ENCODE measurements around the gene TBX5.

The TBX5 gene

DNA sequence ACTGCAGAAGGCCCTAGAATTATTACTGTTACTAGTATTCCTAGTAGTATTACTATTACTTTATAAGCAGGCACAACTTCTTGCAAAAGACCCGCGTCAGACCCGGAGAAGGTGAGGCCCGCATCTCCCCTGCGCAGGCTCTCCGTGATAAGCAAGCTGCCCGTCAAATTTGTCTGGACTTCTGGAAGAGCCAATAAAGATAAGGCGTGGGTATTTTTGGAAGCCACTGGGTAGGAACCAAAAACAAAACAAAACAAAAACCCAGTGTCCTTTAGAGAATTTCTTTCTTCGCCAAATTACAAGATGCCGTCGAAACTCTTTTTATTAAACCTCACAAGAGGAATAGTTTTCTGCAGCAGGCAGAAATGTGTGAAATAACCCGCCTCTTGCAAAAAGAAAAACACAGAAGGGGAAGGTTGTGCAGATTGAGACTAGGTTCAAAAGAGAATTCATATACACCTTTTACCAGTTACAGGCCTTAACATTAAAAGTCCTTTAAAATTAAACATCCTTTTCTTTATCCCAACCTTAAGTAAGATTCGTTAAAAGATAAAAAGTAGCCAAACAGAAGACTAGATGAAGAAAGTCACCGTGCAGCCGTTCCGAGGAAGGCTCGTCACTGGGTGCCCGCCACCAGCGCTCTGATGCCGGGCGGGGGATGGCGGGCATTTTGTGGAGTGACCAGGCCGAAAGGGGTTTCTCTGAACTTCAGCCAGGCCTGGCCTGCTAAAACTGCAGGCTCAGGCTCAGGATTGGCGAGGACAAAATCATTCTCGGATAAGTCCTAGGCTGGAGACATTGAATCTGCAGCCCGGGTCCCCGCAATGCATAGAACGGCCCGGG, 1.6 kb downstream of the TBX5 start:
- no peak for DNase-seq
- Mint-ChIP-seq H3K4me3 (no peak overlapping the region), H3K27me3 (peaks cover 82 to 98% of the 10 kb centered on the region in 2 donors)

DNA sequence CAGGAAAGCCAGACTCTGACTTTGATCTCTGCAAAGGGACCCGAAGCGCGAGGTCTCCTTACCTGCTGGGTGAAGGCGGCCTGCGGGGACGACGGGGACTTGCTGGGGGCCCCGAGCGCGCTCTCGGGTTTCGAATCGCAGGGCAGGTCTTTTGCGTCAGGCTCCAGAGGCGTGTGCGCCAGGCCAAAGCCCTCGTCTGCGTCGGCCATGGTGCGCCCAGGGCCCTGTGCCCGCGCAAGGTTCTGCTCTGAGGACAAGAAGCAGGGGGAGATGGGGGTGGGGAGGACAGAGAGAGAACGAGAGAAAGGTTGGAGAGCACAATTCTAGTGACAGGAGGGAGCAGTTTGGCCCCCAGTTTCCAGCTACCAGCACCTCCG, 2.3 kb downstream of the TBX5 start:
- Mint-ChIP-seq H3K27me3 (peaks cover 82 to 98% of the 10 kb centered on the region in 2 donors), H3K9me3 (no peaks in the 10 kb centered on the region), H3K27ac (peak overlapping the region; percentile 89), H3K4me3 (peak overlapping the region in 1 of 2 donors; percentile 23), H3K36me3 (peaks cover 4 to 7% of the 10 kb centered on the region in 2 donors), H3K4me1 (peaks cover 6 to 26% of the 10 kb centered on the region in 2 donors)
- no peak for ATAC-seq (replicated peaks)
- DNase-seq = no peak

More for the DNA sequence above, 1.6 kb downstream of the TBX5 start:
- ATAC-seq (replicated peaks) = no peak
- H3K9me3 Mint-ChIP-seq = no peaks in the 10 kb centered on the region
- peak overlapping the region; percentile 9 for H3K27ac Mint-ChIP-seq
- H3K36me3 Mint-ChIP-seq = peaks cover 4 to 7% of the 10 kb centered on the region in 2 donors
- peaks cover 9 to 30% of the 10 kb centered on the region in 2 donors for H3K4me1 Mint-ChIP-seq

GRCh38 chr12:114403011-114403689, 2.8 kb downstream of the TBX5 start:
- ATAC-seq (replicated peaks) = no peak
- peaks cover 6 to 21% of the 10 kb centered on the region in 2 donors for H3K4me1 Mint-ChIP-seq
- peaks cover 4 to 7% of the 10 kb centered on the region in 2 donors for H3K36me3 Mint-ChIP-seq
- H3K9me3 Mint-ChIP-seq = no peaks in the 10 kb centered on the region
- H3K4me3 Mint-ChIP-seq = peak overlapping the region; percentile 23 to 39
- peak overlapping the region; percentile 89 for H3K27ac Mint-ChIP-seq
- peaks cover 81 to 98% of the 10 kb centered on the region in 2 donors for H3K27me3 Mint-ChIP-seq
- no peak for DNase-seq

DNA sequence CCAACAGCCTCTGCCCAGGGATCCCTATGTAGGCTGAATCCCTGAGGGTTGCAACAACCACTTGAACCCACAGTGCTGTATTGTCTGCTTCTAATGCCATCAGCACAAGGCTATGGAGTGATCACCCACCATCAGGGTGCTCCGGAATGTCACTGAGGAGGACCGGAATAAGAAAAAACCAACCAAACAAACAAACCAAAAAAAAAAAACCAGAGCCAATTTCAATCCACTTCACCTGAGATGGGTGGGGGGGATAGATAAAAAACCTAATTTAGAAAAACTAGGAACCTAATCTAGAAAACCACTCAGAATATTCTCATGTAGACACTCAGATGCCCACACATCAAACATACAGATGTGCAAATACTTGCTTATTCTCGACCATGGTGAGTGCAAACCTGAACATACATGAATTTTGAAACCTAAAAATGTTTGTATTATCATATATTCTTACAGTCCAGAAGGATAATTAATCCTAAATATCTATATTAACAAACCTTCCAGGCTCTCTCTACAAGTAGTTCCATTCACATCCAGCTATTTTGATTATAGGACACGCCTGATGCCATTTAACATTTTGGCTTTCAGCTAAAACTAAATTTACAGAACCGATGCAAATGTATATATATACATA, 3.7 kb downstream of the TBX5 start:
- no peak overlapping the region for H3K27ac Mint-ChIP-seq
- H3K9me3 Mint-ChIP-seq = no peaks in the 10 kb centered on the region
- H3K4me1 Mint-ChIP-seq = peaks cover 6 to 16% of the 10 kb centered on the region in 2 donors
- DNase-seq (no peak), ATAC-seq (replicated peaks) (no peak)
- no peak overlapping the region for H3K4me3 Mint-ChIP-seq
- H3K27me3 Mint-ChIP-seq = peaks cover 81 to 98% of the 10 kb centered on the region in 2 donors
- peaks cover 2 to 7% of the 10 kb centered on the region in 2 donors for H3K36me3 Mint-ChIP-seq

- Mint-ChIP-seq H3K4me3 (peak overlapping the region in 1 of 2 donors; percentile 0), H3K27ac (no peak overlapping the region), H3K36me3 (peaks cover 2 to 7% of the 10 kb centered on the region in 2 donors), H3K27me3 (peaks cover 80 to 98% of the 10 kb centered on the region in 2 donors), H3K4me1 (peaks cover 6 to 16% of the 10 kb centered on the region in 2 donors), H3K9me3 (no peaks in the 10 kb centered on the region)
- no peak for DNase-seq
- no peak for ATAC-seq (replicated peaks)
Measured at GRCh38 chr12:114401328-114402083, 4.4 kb downstream of the TBX5 start.

DNA sequence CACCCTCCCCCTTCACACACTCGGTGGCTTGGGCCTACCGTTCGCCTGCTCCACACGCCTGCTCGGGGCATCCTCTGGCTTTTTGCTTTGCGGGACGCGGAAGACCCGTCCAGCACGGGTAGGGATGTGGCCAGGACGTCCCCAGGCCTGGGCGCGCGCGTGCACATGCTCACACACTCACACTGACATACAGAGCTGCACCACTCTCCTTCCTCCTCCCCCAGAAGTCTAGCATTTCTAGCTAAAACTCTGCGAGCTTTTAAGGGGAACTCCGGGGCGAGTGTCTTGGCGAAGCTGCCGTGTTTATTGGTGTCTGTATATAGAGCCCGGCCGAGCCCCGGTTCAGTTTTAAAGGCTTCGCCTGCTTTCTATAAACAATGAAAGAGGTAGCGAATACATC, 5.0 kb downstream of the TBX5 start:
- DNase-seq (no peak), ATAC-seq (replicated peaks) (no peak)
- Mint-ChIP-seq H3K36me3 (peaks cover 0 to 3% of the 10 kb centered on the region in 2 donors), H3K4me1 (peaks cover 2 to 14% of the 10 kb centered on the region in 2 donors), H3K27me3 (peaks cover 77 to 95% of the 10 kb centered on the region in 2 donors), H3K9me3 (no peaks in the 10 kb centered on the region), H3K4me3 (no peak overlapping the region), H3K27ac (no peak overlapping the region)

GRCh38 chr12:114400361-114400811, 5.6 kb downstream of the TBX5 start:
- Mint-ChIP-seq H3K27ac (no peak overlapping the region), H3K27me3 (peaks cover 77 to 95% of the 10 kb centered on the region in 2 donors), H3K9me3 (no peaks in the 10 kb centered on the region), H3K36me3 (no peaks in the 10 kb centered on the region), H3K4me3 (no peak overlapping the region), H3K4me1 (peaks cover 2 to 8% of the 10 kb centered on the region in 2 donors)
- no peak for DNase-seq
- no peak for ATAC-seq (replicated peaks)

DNA sequence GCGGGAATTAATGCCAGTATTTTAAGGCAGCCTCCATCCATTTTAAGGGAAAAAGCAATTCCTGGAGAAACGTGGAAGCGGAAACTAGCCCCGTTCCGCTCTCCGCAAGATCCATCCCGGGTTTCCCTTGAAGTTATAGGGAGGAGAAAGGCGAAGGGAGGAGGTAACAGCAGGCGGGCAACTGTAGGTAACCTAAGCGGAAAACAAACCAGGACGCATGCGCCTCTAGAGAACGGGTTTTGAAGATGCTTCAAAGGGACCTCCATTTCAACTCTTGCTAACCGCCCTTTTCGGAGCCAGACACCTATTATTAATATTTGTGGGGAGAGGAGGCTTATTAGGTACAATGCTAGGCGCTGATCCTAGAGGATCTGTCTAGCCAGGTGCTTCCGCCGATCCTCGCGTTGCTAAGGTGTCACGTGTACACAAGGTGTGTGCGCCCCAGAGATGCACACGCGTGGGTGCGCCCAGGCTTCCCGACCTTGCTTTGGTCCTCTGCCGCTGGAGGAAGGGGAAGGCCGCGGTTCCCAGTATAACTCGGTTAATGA, 6.2 kb downstream of the TBX5 start:
- DNase-seq (no peak), ATAC-seq (replicated peaks) (no peak)
- Mint-ChIP-seq H3K4me1 (peaks cover 2 to 7% of the 10 kb centered on the region in 2 donors), H3K36me3 (no peaks in the 10 kb centered on the region), H3K27ac (no peak overlapping the region), H3K4me3 (no peak overlapping the region), H3K27me3 (peaks cover 76 to 95% of the 10 kb centered on the region in 2 donors), H3K9me3 (no peaks in the 10 kb centered on the region)

DNA sequence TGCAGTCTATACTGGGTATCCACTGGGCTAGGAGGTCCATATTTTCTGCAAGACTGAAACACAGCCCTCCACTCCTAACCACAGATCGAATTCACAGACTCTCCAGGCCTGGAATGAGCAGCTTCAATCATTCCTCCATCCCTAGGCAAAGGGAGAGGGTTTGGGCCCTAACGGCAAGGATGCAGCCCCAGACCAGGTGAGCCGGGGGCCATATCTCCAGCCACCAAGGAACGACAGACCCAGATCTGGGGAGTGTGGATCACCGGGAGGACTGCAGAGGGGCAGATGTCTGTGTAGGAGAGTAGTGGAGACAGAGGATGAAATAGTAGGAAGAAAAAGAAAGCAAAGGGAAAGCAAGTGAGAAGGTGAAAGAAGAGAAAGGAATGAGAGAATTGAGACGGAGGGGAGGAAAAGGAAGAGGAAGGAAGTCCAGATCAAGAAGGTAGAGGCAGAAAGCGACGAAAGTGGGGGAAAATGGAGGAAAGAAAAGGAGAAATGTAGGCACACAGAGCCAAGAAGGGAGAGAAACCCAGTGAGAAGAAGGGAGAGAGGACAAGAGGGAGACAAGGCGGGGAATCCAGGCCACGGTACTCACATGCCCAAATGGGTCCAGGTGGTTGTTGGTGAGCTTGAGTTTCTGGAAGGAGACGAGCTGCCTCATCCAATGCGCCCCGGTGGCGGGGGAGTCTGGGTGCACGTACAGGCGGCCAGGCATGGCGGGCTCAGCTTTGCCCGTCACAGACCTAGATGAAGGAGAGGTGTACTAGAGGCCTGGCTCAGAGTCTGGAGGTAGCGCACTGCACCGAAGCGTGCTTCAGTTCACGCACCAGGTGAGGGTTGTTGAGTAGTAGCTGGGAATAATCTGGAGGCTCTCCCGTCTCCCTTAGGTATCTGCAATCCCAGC, 7.7 kb downstream of the TBX5 start:
- H3K4me3 Mint-ChIP-seq = no peak overlapping the region
- H3K27ac Mint-ChIP-seq = no peak overlapping the region
- no peak for DNase-seq
- H3K27me3 Mint-ChIP-seq = peaks cover 78 to 94% of the 10 kb centered on the region in 2 donors
- H3K4me1 Mint-ChIP-seq = peaks cover 2 to 5% of the 10 kb centered on the region in 2 donors
- H3K9me3 Mint-ChIP-seq = no peaks in the 10 kb centered on the region
- H3K36me3 Mint-ChIP-seq = no peaks in the 10 kb centered on the region
- no peak for ATAC-seq (replicated peaks)

DNA sequence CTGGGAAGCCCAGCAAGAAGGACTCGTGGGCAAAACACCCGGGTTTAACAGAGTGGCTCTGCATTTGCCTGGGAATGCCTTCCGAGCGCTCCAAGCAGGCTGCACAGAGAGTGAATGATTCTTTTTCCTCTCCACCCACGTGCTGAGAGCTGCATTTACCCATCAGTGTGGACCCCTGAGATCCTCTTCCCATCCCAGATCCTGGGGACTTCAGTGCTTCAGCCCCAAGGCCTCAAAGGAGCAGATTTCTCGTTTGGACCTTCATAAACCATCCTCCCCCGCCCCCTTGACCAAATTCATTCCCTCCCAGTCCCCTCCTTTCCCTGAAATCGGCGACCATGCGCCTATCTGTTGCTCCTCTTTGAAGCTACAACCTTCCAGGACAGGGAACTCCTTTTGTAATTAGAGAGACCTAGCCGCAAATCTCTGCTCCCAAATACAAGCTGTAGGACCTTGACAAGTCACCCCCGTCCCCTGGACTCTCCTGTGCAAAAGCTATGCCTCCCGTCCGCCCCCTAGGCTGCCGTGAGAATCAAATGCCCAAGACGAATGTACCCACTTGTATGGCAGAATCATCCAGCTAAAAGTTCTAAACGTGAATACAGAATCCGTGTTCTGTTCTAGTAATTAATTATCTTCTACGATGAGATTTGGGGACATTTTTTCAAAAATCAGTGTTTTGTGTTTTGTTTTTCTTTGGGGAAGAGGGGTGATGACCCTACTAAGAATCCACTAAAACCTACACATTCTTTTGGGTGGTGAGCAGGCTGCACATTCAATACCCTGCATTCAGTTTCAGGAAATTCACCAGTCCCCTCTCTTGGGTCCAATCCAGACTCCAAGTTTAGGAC, 8.8 kb downstream of the TBX5 start:
- peaks cover 79 to 96% of the 10 kb centered on the region in 2 donors for H3K27me3 Mint-ChIP-seq
- peaks cover 0 to 2% of the 10 kb centered on the region in 2 donors for H3K4me1 Mint-ChIP-seq
- DNase-seq (no peak), ATAC-seq (replicated peaks) (no peak)
- H3K9me3 Mint-ChIP-seq = no peaks in the 10 kb centered on the region
- H3K27ac Mint-ChIP-seq = peak overlapping the region; percentile 4
- no peaks in the 10 kb centered on the region for H3K36me3 Mint-ChIP-seq
- no peak overlapping the region for H3K4me3 Mint-ChIP-seq

GRCh38 chr12:114396153-114396868, 9.6 kb downstream of the TBX5 start:
- Mint-ChIP-seq H3K27me3 (peaks cover 77 to 96% of the 10 kb centered on the region in 2 donors), H3K36me3 (no peaks in the 10 kb centered on the region), H3K9me3 (no peaks in the 10 kb centered on the region), H3K4me1 (no peaks in the 10 kb centered on the region), H3K4me3 (no peak overlapping the region), H3K27ac (no peak overlapping the region)
- ATAC-seq (replicated peaks) (no peak), DNase-seq (no peak)

GRCh38 chr12:114395755-114396152, 10.2 kb downstream of the TBX5 start:
- H3K27ac Mint-ChIP-seq = no peak overlapping the region
- DNase-seq = no peak

More at GRCh38 chr12:114395755-114396152, 10.2 kb downstream of the TBX5 start:
- no peaks in the 10 kb centered on the region for H3K9me3 Mint-ChIP-seq
- ATAC-seq (replicated peaks) = no peak
- H3K27me3 Mint-ChIP-seq = peaks cover 82 to 93% of the 10 kb centered on the region in 2 donors
- no peaks in the 10 kb centered on the region for H3K4me1 Mint-ChIP-seq
- H3K4me3 Mint-ChIP-seq = no peak overlapping the region
- H3K36me3 Mint-ChIP-seq = no peaks in the 10 kb centered on the region

Data from stimulated activated naive B cell treated with anti-CD40 and anti-IgM and Interleukin-4, amounts not matched to agents 10 μg/mL and 1 μg/mL and 100 μg/mL, for 72 hours (primary cell).